ENCODE results near the gene CABP4.

The CABP4 gene

DNA sequence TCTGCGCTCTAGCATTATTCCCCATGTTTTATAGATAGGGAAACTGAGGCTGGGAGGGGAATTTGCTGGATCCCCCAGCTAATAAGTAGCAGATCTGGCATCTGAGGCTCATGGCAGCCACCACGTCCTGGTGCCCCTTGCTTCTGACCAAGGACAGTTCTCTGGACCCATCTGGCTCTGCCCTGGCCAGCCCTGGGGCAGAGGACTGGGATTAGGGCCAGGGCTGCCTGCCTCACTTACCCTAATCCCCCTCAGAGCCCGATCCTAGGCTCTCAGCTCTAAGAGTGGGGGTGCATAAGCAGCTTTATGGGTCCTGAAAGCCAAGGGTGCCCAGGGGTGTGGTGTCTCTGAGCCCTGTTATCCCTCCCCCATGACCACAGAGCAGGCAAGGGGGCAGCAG is at the start of gene CABP4:
TSS of gene CABP4 (plus strand) at position 301 of the 400 bp plus-strand sequence. CDS start at position 371, 70 bp downstream.
- DNase-seq (ENCODE audit: low read depth): no peak

DNA sequence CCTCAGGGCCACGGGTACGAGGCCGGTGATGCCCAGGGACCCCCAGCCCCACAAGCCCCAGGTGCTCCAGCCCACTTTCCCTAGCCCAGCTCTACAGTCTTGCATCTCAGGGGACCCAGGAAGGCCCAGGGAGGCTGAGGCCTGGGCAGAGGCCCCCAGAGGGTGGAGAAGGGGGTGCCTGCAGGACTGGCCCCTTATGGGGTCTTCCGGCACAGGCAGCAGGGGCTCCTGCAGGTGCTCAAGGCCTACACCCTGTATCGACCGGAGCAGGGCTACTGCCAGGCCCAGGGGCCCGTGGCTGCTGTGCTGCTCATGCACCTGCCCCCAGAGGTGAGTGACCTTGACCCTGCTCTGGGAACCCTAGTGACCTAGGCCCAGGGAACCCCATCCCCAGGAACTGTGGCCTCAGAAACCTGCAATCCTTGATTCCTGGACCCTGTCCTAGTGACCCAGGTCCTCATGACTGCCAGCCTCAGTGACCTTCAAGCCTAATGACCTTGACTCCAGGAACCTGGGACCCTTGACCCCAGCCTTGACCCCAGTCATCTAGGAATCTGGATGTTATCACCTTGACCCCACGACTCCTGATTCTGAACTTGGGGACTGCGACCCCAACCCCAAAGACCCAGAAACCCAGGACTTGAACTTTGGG is 49.3 kb upstream of the CABP4 start:
- no peak for DNase-seq (ENCODE audit: low read depth)

DNA sequence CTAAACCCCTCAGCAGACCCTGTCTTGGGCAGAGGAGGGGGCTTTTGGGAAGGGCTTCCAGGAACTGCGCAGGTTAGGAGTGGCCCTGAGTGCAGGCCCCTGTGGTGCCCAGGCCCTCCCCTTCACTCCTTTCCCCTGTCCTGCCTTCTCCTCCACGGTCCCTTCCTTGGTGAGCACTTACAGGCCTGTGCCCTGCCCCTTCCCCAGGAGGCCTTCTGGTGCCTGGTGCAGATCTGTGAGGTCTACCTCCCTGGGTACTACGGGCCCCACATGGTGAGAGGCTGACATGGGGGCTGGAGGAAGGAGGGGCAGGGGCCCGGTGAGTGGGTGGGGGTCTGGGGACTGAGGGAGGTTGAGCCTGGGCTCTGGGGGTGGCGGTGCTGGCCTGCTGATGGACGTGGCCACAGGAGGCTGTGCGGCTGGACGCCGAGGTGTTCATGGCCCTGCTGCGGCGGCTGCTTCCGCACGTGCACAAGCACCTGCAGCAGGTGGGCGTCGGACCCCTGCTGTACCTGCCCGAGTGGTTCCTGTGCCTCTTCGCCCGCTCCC is 48.7 kb upstream of the CABP4 start:
- DNase-seq (ENCODE audit: low read depth): no peak

DNA sequence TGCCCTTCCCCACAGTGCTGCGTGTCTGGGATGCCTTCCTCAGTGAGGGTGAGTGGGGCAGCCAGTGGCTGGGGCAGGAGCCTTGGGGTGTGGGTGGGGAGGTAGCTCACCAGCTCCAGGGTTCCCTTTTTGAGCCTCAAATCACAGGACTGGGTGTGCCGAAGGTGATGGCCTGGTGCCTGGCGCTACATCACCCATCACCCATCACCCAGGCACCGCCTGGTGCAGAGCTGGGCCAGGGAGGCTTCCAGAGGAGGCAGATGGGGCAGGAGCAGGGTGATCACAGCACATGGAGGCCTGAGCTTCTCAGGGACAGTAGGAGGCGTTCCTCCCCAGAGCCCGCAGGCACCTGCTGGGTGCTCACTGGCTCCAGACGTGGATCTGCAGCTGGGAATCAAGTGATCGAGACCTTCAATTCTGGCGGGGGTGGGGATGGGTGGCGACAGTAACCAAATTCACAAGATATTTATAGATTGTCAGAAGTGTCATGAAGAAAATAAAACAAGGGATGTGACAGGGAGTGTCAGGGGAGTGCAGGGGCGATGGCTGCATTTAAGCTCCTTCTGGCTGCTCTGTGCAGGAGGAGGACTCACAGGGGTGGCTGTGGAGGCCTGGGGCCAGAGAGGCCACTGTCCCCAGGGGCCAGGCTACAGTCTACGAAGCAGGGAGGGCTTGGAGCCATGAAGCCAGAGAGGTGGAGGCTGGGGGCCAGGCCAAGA is 48.0 kb upstream of the CABP4 start:
- DNase-seq (ENCODE audit: low read depth): no peak

DNA sequence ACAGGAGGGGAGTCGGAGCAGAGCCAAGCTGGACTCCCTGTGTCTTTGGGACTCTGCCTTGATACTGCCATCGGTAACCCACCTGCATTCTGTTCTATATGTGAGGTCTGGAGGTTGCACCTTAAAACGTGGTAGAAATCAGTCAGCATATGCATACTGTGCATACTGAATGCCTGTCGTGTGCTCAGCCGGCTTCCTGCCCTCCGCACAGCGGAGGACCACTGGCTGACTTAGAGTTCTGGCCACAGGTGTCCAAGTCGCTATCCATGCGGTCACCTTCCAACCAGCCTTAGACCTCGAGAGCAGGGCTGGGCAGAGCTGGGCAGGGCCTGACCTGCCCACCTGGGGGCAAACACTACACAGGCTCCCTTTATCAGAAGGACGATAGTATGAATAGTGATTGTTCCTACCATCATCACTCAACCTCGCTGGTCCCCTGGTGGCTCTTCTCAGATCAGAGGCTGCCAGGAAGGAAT is 47.4 kb upstream of the CABP4 start:
- DNase-seq (ENCODE audit: low read depth): no peak

DNA sequence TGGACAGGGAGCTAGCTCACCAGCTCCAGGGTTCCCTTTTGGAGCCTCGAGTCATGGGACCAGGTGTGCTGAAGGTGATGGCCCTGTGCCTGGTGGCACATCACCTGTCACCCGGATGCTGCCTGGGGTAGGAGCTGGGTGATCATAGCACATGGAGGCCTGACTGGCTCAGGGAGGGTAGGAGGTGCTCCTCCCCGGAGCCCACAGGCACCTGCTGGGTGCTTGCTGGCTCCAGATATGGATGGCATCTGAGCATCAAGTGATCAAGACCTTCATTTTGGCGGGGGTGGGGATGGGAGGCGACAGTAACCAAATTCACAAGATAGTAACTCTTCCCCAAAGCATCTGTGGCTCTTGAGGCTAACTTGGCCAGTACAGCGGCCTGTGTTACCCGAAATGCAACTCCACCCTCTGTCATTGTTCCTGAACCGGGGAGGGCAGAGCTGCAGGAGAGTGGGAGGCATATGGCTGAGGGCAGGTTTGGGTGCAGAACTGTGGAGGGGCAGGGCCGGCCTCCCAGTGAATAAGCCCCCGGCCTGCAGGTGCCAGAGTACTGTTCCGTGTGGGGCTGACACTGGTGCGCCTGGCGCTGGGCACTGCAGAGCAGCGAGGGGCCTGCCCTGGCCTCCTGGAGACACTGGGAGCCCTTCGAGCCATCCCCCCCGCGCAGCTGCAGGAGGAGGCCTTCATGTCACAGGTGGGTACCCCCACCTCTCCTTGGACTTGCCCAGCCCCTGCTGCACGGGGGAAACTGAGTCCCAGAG is 46.5 kb upstream of the CABP4 start:
- no peak for DNase-seq (ENCODE audit: low read depth)

DNA sequence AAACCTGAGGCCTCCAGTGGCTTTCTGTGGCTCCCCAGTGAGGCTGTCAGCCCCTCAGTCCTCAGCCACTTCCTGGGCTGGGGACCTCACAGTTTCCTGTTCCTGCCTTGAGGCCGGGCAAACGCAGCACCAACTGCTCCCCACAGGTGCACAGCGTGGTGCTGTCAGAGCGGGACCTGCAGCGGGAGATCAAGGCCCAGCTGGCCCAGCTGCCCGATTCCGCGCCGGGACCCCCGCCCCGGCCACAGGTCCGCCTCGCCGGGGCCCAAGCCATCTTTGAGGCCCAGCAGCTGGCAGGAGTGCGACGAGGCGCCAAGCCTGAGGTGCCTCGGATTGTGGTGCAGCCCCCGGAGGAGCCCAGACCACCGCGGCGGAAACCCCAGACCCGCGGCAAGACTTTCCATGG is 45.9 kb upstream of the CABP4 start:
- no peak for DNase-seq (ENCODE audit: low read depth)

DNA sequence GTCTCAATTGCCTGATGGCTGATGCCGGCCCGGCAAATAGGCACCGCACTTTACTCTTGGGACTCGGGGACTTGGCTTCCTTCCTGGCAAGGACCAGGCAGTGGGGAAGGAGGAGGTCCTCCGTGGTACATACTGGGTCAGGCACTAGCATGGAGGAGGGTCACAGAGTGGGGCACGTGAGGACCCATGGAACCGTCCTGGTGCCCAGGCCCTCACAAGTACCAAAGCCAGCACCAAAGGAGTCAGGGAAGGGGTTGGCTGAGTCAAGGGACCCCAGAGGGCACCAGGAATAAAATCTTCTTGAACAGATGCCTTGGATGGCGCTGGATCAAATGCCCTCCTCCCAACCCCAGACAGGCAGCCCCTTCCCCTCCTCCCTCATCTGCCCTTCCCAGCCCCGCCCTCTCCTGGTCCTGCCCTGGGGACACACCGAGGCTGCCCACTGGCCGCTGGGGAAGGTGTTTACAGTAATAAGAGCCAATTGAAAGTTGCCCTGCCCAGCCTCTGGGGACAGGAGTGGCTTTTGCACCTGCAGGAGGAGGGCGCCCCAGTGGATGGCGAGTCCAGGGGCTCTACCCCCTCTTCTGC is 45.3 kb upstream of the CABP4 start:
- no peak for DNase-seq (ENCODE audit: low read depth)

DNA sequence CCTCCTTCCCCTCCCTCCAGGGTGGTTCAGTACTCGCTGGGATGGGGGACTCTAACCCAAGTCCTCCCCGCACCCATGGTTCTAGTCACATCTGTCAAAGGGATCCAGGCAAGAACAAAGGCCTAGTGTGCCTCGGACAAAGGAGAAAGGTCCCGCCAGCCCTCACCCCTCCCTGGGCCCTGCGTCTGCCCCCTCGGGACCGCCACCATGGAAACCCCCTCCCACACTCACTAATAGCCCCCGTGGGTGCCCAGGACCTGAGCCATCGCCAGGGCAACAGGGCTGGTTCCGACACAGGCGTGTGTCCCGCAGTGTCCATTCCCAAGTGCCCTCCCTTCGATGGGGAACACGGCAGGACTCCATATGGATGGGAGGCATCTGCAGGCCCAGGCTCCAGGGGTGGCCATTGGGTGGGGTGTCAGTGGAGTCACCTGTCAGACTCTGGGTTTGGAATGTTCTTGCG is 44.8 kb upstream of the CABP4 start:
- DNase-seq (ENCODE audit: low read depth): no peak

DNA sequence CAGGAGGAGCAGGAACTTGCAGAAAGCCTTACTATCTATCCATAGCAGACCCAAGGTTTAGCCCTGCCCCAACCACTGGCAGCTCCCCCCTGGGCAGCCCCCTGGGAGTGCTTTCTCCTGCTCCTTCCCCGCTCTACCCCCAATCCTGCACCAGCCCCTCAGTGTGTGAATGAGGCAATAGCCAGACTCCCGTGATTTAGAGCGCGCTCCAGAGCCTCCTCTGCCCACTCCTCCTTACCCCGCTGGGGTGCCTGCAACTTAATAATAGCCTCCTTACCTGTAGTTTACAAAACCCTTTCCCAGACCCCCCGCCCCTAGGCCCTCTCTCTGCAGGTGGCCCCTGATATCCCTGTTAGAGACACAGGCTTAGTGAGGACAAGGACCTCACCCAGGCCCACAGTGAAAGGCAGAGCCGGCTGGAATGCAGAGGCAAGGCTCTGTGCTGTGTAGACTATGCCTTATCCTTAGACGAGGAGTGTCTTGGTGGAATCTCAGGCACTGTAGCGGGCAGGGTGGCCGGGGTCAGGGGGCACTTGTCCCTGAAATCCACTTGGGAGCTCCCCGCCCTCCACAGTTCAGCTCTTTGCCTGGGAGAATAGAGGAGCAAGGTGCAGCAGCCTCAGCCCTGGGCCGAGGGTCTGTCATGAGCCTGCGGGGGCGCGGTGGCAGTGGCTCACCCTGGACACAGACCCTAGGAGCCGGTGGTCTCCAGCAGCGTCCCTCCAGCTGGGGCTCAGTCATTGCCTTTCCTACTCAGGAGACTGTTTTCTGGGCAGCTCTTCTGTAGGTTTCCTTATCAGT is 44.0 kb upstream of the CABP4 start:
- no peak for DNase-seq (ENCODE audit: low read depth)

DNA sequence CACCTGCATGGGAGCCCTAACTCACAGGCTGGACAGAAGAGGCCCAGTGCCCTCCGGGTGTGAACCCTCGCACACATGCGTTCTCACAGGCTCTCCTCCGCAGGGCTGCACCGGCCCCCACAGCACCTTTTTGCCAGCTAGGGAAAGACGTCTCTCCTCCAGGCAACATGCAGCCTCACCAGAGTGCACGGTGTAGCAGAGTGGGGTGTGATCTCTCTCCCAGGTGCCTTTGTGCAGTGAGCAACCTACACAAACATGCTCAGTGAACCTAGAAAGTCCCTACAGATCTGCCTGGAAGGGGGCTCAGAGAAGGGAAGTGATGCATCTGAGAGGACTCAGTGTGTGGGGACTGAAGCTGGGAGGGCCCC is 43.4 kb upstream of the CABP4 start:
- no peak for DNase-seq (ENCODE audit: low read depth)

DNA sequence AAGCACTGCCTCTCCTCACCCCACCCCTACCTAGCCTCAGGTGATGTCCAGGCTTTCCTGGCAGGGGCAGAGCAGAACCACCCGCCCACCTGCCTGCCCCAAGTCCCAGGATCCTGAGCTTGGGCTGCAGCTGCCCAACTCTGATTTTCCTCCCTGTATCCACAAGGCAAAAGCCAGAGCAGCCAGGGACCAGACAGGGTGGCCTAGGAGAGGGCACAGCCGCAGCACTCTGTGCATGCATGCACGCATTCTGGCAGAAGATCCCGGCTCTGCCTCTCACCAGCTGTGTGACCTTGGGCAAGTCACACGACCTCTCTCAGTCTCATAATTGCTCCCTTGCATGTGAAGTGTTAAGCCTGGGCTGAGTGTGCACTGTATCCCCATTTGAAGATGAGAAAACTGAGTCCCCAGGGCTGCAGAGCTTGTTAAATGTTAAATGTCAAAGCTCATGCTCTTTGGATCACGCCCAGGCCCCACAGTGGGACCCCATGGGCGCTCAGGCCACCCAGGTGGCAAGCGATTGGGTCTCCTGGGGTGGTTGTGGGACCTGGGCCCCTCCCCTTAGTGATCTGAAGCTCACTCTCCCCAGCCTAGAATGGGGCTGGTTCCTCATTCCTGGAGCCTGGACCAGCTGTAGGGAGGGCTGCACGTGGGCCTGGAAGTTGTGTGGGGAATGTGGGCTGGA is 42.5 kb upstream of the CABP4 start:
- DNase-seq (ENCODE audit: low read depth): no peak

DNA sequence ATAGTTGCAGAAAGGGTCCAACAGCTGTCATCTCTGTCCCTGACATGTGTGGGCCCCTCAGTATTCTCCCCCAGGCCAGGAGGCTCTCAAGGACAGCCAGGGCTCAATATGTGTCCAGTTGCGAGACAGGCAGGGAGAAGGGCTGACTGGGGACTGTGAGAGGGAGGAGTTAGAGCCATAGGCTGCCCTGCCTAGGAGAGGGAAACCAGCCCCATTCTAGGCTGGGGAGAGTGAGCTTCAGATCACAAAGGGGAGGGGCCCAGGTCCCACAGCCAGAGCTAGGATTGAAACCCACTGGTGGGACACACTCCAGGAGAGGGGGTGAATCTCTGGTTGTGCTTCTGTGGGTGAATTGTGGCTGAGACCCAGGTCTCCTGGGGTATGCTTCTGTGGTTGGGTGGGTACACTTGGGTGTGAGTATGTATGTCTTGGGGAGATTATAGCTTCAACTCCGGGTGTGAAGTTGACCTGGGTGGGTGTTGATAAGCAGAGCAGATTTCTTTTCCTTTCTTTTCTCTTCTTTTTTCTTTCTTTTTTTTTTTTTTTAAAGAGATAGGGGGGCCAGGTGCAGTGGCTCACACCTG is 41.8 kb upstream of the CABP4 start:
- DNase-seq (ENCODE audit: low read depth): no peak

DNA sequence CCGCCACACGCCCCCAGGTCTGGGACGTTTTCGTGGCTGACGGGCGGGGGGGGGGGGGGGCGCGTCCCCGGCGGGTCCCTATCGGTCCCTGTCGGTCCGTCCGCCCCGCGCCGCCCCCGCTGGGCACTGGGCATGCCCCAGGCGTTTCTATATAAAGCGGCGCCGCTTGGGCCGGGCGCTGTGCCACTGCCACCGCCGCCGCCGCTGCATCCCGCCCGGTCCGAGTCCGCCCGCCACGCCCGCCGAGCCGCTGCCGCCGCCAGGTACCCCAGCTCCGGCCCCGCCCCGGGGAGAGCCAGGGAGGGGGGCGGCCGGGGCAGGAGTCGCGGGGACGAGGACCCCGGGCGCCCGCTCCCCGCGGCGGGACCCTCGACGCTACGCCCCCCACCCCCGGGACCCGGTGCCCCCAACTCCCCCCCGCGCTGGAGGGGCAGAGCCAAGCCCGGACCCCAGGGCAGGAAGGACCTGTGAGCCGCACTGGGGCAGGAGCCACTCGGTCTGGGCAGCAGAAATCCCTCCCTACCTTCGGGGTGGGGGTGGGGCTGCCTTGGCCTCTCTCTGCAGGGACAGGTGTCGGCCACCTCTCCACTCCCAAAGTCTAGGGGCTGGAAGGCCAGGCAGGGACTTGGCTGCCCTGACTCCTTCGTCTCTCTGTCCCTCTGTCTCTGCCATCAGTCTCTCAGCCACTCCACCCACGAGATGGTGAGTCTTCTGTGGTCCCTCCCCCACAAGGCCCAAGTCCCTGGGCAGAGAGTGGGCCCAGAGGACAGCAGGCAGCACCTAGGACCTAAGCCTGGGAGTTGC is 39.5 kb upstream of the CABP4 start, which contains the start of gene CARNS1:
TSS of gene CARNS1 (plus strand) at position 178 of the 804 bp plus-strand sequence. CDS start at position 700, 522 bp downstream.
- DNase-seq (ENCODE audit: low read depth): no peak

DNA sequence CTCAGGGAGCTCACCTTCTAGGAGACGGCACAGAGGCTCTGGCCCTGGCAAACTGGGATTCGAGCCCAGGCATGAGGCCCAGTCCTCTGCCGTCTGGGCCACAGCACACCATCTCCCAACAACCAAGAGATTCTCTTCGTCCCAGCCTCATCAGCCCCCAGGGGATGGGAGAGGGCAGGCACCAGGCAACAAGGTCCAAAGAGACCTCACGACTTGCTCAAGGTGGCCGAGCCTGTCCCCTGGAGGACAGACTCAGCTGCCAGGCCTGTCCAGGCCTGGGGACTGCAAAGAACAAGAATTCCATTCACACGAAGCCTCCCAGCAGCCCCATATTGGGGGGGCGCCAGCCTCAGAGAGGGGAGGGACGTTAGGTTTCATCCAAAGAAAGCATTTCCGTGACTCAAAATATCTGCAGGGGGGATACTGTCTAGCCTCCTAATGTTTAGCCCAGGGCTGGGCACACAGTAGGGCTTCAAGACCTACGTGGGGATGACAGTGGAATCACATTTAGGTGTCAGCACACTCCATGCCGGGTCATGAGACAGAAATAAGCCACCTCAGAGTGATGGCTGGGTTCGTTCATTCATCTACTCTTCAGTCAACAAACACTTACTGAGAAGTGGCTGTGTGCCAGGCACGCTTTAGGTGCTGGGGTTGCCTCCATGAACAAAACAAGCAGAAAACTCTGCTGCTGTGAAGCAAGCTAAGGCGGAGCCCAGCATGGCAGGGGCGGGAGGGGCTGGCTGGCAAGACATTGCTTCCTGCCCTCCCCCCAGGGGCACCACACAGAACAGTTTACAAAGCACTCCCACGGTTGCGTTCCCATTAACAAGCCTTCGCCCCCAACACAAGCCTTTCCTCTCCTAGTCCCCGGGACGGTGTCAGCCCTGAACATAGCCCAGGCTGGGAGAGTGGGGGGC is 38.5 kb upstream of the CABP4 start:
- no peak for DNase-seq (ENCODE audit: low read depth)

DNA sequence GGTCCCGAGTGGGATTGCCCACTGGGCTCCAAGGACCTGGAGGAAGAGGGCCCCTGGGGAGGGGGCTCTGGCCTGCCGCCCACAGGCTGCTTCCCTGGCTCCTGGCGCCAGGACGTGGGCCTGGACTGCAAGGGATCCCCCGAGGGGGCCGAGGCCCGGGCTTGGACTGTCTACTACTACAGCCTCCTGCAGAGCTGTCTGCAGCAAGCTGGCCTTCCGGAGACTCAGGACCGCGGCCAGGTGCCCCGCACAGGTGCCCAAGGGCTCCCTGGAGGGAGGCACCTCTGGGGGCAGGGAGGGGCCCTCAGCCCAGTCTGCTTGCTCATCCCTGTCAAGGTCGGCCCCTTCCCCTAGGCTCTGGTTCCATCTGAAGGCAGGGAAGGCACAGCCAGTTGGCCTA is 37.7 kb upstream of the CABP4 start:
- no peak for DNase-seq (ENCODE audit: low read depth)

DNA sequence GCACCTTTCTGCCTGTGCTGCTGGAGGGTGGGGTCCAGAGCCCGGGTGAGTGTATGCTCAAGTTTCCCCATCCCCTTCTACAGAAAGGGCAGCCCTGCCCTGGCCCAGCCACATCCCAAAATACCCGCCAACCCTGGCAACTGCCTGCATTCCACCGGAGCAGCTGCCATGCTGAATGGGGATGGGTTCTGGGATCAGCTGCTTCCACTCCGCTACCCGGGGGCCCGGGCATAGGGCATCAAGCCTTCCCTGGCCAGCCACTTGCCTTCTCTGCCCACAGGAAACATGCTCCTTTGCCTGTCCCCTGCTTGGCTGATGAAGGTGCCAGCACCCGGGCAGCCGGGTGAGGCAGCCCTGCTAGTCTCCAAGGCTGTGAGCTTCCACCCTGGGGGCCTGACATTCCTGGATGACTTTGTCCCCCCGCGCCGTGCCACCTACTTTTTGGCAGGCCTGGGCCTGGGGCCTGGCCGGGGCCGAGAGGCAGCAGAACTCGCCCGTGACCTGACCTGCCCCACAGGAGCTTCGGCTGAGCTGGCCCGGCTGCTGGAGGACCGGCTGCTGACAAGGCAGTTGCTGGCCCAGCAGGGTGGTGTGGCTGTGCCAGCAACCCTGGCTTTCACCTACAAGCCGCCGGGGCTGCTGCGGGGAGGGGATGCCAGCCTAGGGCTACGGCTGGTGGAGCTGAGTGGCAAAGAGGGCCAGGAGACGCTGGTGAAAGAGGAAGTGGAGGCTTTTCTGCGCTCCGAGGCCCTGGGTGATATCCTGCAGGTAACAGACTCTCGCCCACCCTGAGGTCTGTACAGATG is 36.5 kb upstream of the CABP4 start:
- DNase-seq (ENCODE audit: low read depth): no peak

All from CMK (cell line).